AG04449 (cell line): ENCODE measurements around the gene ZNF454.

Source experiments
- CTCF ChIA-PET: fragments of 350-600 bp; formaldehyde crosslinking; extraction: SDS; loops from one replicate; lab custom pipeline; 2021; ENCODE audit warnings: antibody characterized with exemption; lab: Yijun Ruan, JAX
- POLR2A ChIA-PET: fragments of 400-600, 350-600 bp; formaldehyde crosslinking; extraction: SDS; loops from one replicate; lab custom pipeline; 2020; ENCODE audit warnings: antibody characterized with exemption, inconsistent platforms; lab: Yijun Ruan, JAX
- DNase-seq: peaks from one replicate; pipeline ENCODE4 v3.0.0-alpha.2; 2010; ENCODE audit warnings: low read depth, low spot score
- H3K4me3 ChIP-seq: 2 replicates; pipeline ENCODE4 v1.5.1; 2011; ENCODE audit warnings: low read depth, mild to moderate bottlenecking, control low read depth, low read length
- TF ChIP-seq, protein P1 (sequence below): IDR thresholded peaks from one replicate; pipeline ENCODE4 v1.5.1; 2011; ENCODE audit warnings: mild to moderate bottlenecking, moderate library complexity, low read length, control low read depth, inconsistent platforms; ENCODE audit not compliant: insufficient read depth; ENCODE audit errors: missing control alignments

The ZNF454 gene

DNA sequence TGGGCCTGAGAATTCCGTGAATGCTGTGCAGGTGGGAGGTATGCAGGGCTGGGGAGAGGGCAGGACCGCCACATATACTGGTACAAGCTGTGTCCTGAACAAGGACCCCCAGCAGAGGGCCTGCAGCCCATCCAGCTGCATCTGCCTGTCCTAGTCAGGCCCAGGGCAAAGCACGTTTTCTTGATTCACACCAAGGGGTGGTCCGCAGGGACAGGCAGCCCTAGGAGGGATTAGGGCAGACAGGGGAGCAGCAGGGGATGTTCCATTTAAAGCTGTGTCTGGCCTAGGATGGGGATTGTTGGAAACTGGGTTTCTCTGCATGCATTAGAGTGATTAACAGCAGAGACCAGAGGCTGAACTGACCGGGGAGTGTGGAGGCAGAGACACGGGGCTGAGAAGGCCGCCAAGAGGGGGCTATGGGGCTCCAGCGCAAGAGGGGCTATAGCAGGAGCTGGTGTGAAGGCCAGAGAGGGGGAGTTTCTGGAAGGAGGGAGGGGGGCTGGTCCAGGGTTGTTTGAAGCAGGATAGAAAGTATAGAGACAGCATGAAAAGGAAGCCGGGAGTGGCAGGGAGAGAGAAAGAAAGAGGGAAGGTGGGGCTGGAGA, 51.4 kb downstream of the ZNF454 start:
- H3K4me3 ChIP-seq = no peak overlapping the region
- DNase-seq = no peak
- TF ChIP-seq, protein P1, sequence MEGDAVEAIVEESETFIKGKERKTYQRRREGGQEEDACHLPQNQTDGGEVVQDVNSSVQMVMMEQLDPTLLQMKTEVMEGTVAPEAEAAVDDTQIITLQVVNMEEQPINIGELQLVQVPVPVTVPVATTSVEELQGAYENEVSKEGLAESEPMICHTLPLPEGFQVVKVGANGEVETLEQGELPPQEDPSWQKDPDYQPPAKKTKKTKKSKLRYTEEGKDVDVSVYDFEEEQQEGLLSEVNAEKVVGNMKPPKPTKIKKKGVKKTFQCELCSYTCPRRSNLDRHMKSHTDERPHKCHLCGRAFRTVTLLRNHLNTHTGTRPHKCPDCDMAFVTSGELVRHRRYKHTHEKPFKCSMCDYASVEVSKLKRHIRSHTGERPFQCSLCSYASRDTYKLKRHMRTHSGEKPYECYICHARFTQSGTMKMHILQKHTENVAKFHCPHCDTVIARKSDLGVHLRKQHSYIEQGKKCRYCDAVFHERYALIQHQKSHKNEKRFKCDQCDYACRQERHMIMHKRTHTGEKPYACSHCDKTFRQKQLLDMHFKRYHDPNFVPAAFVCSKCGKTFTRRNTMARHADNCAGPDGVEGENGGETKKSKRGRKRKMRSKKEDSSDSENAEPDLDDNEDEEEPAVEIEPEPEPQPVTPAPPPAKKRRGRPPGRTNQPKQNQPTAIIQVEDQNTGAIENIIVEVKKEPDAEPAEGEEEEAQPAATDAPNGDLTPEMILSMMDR = no peak
- POLR2A ChIA-PET = no interaction called here
- CTCF ChIA-PET = no interaction called here

DNA sequence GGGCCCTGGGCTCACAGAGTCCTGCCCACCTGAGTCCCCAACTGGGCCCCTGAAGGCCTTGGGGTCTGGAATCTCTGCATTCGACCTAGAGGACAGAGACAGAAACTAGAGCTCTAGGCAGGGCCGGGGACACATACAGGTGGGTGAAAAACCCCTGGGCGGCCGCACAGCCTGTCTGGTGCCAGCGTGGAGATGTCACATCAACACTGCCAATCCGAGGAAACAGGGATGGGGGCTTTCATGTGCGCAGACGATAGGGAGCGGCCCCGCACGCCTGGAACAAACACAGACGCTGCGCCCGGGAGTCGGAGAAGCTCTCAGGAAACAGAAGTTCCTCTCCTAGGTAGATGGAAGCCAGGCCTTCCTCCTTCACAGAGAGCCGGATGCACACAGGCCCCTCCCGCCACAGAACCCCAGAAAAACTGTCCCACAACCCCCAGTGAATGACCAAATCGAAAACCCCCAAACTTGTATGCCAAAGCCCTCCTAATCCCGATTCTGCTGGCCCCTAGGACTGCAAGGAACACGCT, 52.3 kb downstream of the ZNF454 start:
- POLR2A ChIA-PET = no interaction called here
- H3K4me3 ChIP-seq = no peak overlapping the region
- no peak for DNase-seq
- TF ChIP-seq, protein P1 = no peak
- CTCF ChIA-PET = no interaction called here

- TF ChIP-seq, protein P1 = no peak
- CTCF ChIA-PET = no interaction called here
Observed at GRCh38 chr5:178993955-178994579, 53.1 kb downstream of the ZNF454 start.

DNA sequence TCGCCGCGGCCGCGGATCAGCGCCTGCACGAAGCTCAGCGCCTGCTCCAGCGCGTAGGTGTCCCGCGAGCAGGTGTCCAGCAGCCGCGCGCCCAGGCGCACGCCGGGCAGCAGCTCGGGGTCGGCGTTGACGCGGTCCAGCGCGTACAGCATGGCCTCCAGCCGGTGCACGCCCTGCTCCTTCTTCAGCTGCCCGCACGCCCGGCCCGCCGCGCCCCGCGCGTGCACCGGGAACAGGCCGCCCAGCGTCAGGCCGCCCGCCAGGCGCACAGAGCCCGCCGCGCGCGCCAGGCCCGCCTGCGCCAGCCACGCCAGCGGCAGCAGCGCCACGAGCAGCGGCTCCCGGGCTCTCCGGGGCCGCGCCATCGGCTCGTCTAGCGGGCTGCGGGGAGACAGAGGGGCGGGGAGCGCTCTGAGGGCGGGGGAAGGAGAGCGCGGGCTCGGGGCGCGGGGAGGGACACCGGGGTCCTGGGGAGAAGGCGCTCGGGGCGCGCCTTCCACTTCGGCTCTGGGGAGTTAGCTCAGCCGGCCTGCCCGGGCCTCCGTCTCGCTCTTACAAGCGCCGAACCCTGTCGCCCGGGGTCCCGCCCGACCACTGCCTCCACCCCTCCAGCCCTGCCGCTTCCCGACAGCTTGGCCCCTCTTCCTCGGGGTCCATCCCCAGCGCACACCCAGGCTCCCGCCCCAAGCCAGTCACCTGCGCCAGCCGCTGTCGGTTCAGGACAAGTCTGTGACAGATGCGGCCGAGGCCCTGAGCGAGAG, 53.8 kb downstream of the ZNF454 start, which contains the start of gene GRM6:
GRM6 (minus strand) TSS at position 741 of the 761 bp plus-strand sequence; CDS start at position 365, 376 bp downstream.
- no peak within 1 kb of the TSS for H3K4me3 ChIP-seq
- ChIA-PET POLR2A (no interaction called here), CTCF (no interaction called here)
- no peak for DNase-seq
- TF ChIP-seq, protein P1 = no peak

More at GRCh38 chr5:178993955-178994579, 53.1 kb downstream of the ZNF454 start:
- POLR2A ChIA-PET = no interaction called here
- DNase-seq = no peak
- no peak overlapping the region for H3K4me3 ChIP-seq

DNA sequence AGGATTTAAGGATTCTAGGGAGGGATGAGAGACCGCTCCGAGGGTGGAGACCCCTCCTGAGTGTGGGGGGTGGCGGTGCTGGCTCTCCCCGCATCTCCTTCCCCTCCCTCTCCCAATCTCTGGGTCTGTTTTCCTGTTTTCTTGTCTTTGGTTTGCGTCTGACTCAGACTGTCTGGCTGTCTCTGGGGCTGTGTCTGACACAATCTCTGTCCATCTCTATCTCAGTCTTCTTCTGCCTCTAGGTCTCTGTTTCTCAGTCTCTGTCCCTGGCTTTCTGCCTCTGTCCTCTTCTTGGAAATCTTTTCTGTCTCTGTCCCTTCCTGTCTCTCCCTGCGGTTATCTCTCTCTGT, 54.3 kb downstream of the ZNF454 start:
- POLR2A ChIA-PET = no interaction called here
- no peak overlapping the region for H3K4me3 ChIP-seq
- CTCF ChIA-PET = no interaction called here
- TF ChIP-seq, protein P1 = no peak
- no peak for DNase-seq

DNA sequence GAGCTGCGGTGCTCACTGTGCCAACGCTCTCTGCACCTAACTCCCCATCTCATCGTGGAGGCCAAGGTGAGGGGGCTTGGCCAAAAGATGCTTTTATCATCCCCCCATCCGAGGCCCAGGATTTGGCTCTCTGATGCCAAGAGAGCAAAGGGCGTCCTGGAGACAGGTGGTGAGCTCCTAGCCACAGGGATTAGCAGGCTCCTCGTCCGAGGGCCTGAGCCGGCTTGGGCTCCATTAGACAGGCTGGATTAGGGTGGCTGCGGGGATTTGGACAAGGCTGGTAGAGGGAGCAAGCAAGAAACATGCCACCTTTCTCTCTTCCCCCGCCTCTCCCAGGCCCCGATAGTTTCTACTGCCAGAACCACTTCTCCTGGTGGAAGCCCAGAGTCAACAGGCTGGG, 55.2 kb downstream of the ZNF454 start:
- H3K4me3 ChIP-seq = no peak overlapping the region
- no peak for DNase-seq
- ChIA-PET CTCF (no interaction called here), POLR2A (no interaction called here)
- TF ChIP-seq, protein P1 = no peak
